Amygdala (tissue), 56 donors: ENCODE results near the gene GRIN3A.
A peak's percentile ranks its signal among the peaks of the same experiment; 100 is the strongest.

ENCODE experiments used
- DNase-seq, 56 donors: peaks; one replicate each; lab custom pipeline; 2025; lab: John Stamatoyannopoulos, UW

The GRIN3A gene

GRCh38 chr9:101706261-101706798 lies 32.1 kb downstream of the GRIN3A start:
- DNase-seq = no peak

- peak in 9 of 56 donors; percentile 3 to 37 (median 8) for DNase-seq
Measured at GRCh38 chr9:101705135-101705661, 33.2 kb downstream of the GRIN3A start.

GRCh38 chr9:101702257-101702656 lies 36.2 kb downstream of the GRIN3A start:
- DNase-seq = no peak

GRCh38 chr9:101693546-101694336 lies 44.7 kb downstream of the GRIN3A start:
- DNase-seq = no peak

GRCh38 chr9:101691657-101692056 lies 46.8 kb downstream of the GRIN3A start:
- no peak for DNase-seq

- no peak for DNase-seq
Measured at GRCh38 chr9:101689039-101689438, 49.4 kb downstream of the GRIN3A start.

GRCh38 chr9:101684665-101685064 lies 53.8 kb downstream of the GRIN3A start:
- DNase-seq = no peak

GRCh38 chr9:101683236-101683635 lies 55.2 kb downstream of the GRIN3A start:
- DNase-seq = no peak

- DNase-seq = no peak
Measured at GRCh38 chr9:101677861-101678260, 60.6 kb downstream of the GRIN3A start.

GRCh38 chr9:101675341-101675740 lies 63.1 kb downstream of the GRIN3A start:
- DNase-seq = no peak

- no peak for DNase-seq
Measured at GRCh38 chr9:101674165-101674564, 64.3 kb downstream of the GRIN3A start.

- DNase-seq = no peak
Measured at GRCh38 chr9:101673642-101674041, 64.8 kb downstream of the GRIN3A start.

- DNase-seq = no peak
Measured at GRCh38 chr9:101671567-101671966, 66.9 kb downstream of the GRIN3A start.

GRCh38 chr9:101668421-101668820 lies 70.0 kb downstream of the GRIN3A start:
- no peak for DNase-seq

GRCh38 chr9:101664453-101664852 lies 74.0 kb downstream of the GRIN3A start:
- DNase-seq = no peak

- DNase-seq = no peak
Measured at GRCh38 chr9:101652601-101653175, 85.8 kb downstream of the GRIN3A start.

- no peak for DNase-seq
Measured at GRCh38 chr9:101650142-101650541, 88.3 kb downstream of the GRIN3A start.

- no peak for DNase-seq
Measured at GRCh38 chr9:101648493-101648892, 90.0 kb downstream of the GRIN3A start.

GRCh38 chr9:101639785-101640665 lies 98.4 kb downstream of the GRIN3A start:
- DNase-seq = peak in 1 of 56 donors; percentile 2

GRCh38 chr9:101639311-101639710 lies 99.1 kb downstream of the GRIN3A start:
- DNase-seq = no peak

- DNase-seq = no peak
Measured at GRCh38 chr9:101636247-101636646, 102.2 kb downstream of the GRIN3A start.
